Colonic mucosa (tissue), 4 donors: Measurements from ENCODE around the gene COASY. TPM values are rescaled to one million over a fixed set of nuclear protein-coding genes. Genes with fewer than 3 reads are reported as not detected.

Experiments
- DNase-seq: peaks from one replicate; pipeline ENCODE4 v3.0.0-alpha.2; 2020
- H3K27ac ChIP-seq: fragments of 200-600 bp; one replicate; pipeline ENCODE4 v1.8.0; 2021
- H3K27me3 ChIP-seq: fragments of 200-600 bp; one replicate; pipeline ENCODE4 v1.8.0; 2021
- H3K36me3 ChIP-seq: fragments of 200-600 bp; one replicate; pipeline ENCODE4 v1.8.0; 2021
- H3K4me1 ChIP-seq: fragments of 200-600 bp; one replicate; pipeline ENCODE4 v1.8.0; 2021; ENCODE audit warnings: mild to moderate bottlenecking
- H3K4me3 ChIP-seq: fragments of 200-600 bp; one replicate; pipeline ENCODE4 v1.8.0; 2021
- H3K9ac ChIP-seq, 2 donors: one replicate each; pipeline ENCODE4 v1.7.0; 2013; ENCODE audit warnings: control low read depth in 2 of 2, low read depth in 2 of 2, low read length in 2 of 2
- H3K9me3 ChIP-seq: fragments of 200-600 bp; one replicate; pipeline ENCODE4 v1.8.0; 2021
- intact Hi-C: fragments of 100-400 bp; cut with DNase I; formaldehyde crosslinking; loops from one replicate; pipeline ENCODE4 v1.14.1; 2022
- microRNA-seq: library from miRNA; unstranded; fragments of <30 nt; microRNA quantifications from one replicate; pipeline ENCODE4, GENCODE V29; 2019
- total RNA-seq, 2 donors: library from RNA; stranded (reverse); fragmentation: NEBNext Ultra II Directional in 1 of 2; extraction: Animal tissue kit (Norgen Biotek cat#: 25700) in 1 of 2; gene quantifications; one replicate each; pipeline ENCODE4 v1.2.1, GENCODE V29; 2021
- TF ChIP-seq, protein P1 (sequence below): fragments of 200-600 bp; IDR thresholded peaks from one replicate; pipeline ENCODE4 v1.8.0; 2022; ENCODE audit warnings: antibody characterized with exemption, mild to moderate bottlenecking
- donor health status: healthy.
- donor health status: DM: no; HTN: no; CAD: no.
- donor health status: DM: no; HTN: no; CAD: no.

The COASY gene
- total RNA-seq, 2 donors from 2014 or later: 94.2 to 176 TPM

DNA sequence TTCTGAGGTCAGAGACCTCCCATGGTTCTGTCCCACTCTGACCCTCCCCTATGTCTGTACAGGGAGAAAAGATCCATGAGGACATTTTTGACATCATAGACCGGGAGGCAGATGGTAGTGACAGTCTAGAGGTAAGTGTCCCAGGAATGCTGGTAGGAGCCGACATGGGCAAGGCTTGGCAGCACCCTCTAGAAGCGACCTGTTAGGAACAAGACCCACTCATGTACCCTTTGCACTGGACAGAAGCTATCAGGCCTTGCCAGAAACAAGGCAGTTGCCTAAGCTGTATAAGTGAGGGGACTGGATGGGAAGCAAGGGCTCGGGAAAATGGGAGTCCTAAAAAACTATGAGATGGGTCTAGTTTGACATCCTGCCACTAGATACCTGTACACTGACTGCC lies 50.1 kb downstream of the COASY start:
- no peak overlapping the region for H3K27ac ChIP-seq
- TF ChIP-seq, protein P1, sequence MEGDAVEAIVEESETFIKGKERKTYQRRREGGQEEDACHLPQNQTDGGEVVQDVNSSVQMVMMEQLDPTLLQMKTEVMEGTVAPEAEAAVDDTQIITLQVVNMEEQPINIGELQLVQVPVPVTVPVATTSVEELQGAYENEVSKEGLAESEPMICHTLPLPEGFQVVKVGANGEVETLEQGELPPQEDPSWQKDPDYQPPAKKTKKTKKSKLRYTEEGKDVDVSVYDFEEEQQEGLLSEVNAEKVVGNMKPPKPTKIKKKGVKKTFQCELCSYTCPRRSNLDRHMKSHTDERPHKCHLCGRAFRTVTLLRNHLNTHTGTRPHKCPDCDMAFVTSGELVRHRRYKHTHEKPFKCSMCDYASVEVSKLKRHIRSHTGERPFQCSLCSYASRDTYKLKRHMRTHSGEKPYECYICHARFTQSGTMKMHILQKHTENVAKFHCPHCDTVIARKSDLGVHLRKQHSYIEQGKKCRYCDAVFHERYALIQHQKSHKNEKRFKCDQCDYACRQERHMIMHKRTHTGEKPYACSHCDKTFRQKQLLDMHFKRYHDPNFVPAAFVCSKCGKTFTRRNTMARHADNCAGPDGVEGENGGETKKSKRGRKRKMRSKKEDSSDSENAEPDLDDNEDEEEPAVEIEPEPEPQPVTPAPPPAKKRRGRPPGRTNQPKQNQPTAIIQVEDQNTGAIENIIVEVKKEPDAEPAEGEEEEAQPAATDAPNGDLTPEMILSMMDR: no peak
- peaks cover 2% of the 10 kb centered on the region for H3K4me1 ChIP-seq
- H3K9ac ChIP-seq: no peak overlapping the region
- H3K27me3 ChIP-seq: no peaks in the 10 kb centered on the region
- no peak for DNase-seq
- peaks cover 5% of the 10 kb centered on the region for H3K36me3 ChIP-seq
- intact Hi-C loops: no loop called here
- H3K9me3 ChIP-seq: no peaks in the 10 kb centered on the region
- H3K4me3 ChIP-seq: no peak overlapping the region

DNA sequence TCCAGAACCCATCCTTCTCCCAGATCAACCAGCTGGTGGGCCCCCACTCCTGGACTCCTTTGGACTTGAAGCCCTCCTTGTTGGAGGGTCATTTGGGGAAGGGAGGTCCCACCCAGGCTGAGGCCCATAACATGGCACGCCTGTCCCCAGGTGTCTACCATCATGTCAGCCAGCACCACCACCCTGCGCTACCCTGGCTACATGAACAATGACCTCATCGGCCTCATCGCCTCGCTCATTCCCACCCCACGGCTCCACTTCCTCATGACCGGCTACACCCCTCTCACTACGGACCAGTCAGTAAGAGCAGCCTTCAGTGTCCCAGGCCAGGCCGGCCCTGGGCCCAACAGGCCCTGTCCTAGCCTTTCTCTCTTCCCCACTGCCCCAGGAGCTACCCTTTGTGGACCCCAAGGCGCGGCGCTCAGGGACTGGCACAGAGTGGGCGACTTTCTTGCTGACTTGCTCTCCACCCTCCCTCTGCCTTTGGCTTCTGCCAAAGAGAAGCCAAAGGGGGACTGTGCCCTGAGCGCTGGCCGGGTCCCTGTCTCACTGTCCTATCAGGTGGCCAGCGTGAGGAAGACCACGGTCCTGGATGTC lies 51.8 kb downstream of the COASY start:
- Histone ChIP-seq H3K9me3 (no peaks in the 10 kb centered on the region), H3K36me3 (peaks cover 5% of the 10 kb centered on the region), H3K4me1 (no peaks in the 10 kb centered on the region), H3K9ac (no peak overlapping the region), H3K27ac (no peak overlapping the region), H3K27me3 (no peaks in the 10 kb centered on the region), H3K4me3 (no peak overlapping the region)
- TF ChIP-seq, protein P1: no peak
- no peak for DNase-seq
- intact Hi-C loops: no loop called here

Small RNA genes lying within 50 kb of the gene (microRNA-seq; reads per million reads assigned to microRNA genes)
- gene MIR5010: 8.3 reads per million, percentile 12 among the genes with 10 or more reads in this experiment

Other genes starting within 250 kb of the COASY start
- 100 to 1,000 TPM; 137 to 216 TPM for gene STAT3, start 173.7 kb upstream of the COASY start, total RNA-seq
- 10 to 100 TPM; 25.2 to 74.6 TPM for gene CAVIN1, start 138.9 kb upstream of the COASY start, total RNA-seq
- gene ATP6V0A1, start 103.3 kb upstream of the COASY start, total RNA-seq: 10 to 100 TPM; 77.6 to 93.0 TPM
- 10 to 100 TPM; 27.8 to 38.6 TPM for gene NAGLU, start 25.9 kb upstream of the COASY start, total RNA-seq
- gene HSD17B1, start 9.2 kb upstream of the COASY start, total RNA-seq: 1 to 10 TPM in 1 of 2 donors, under 1 TPM in 1; 0.88 to 1.7 TPM
- 10 to 100 TPM; 79.6 to 83.0 TPM for gene MLX, start 5.0 kb downstream of the COASY start, total RNA-seq
- 10 to 100 TPM in 1 of 2 donors, 1 to 10 TPM in 1; 2.2 to 11.6 TPM for gene PSMC3IP, start 15.6 kb downstream of the COASY start, total RNA-seq
- 10 to 100 TPM; 49.2 to 60.3 TPM for gene RETREG3, start 47.2 kb downstream of the COASY start, total RNA-seq
- 10 to 100 TPM; 32.3 to 86.9 TPM for gene TUBG1, start 47.5 kb downstream of the COASY start, total RNA-seq
- 1 to 10 TPM; 5.6 to 7.7 TPM for gene TUBG2, start 97.1 kb downstream of the COASY start, total RNA-seq
- gene PLEKHH3, start 114.8 kb downstream of the COASY start, total RNA-seq: 10 to 100 TPM; 14.6 to 17.6 TPM
- under 1 TPM; 0.56 to 0.86 TPM for gene CCR10, start 119.7 kb downstream of the COASY start, total RNA-seq
- gene CNTNAP1, start 120.4 kb downstream of the COASY start, total RNA-seq: 1 to 10 TPM; 1.5 to 5.0 TPM
- gene EZH1, start 182.9 kb downstream of the COASY start, total RNA-seq: 10 to 100 TPM; 15.9 to 20.3 TPM
- gene RAMP2, start 199.1 kb downstream of the COASY start, total RNA-seq: 1 to 10 TPM; 3.5 to 8.4 TPM
- gene VPS25, start 211.3 kb downstream of the COASY start, total RNA-seq: 100 to 1,000 TPM in 1 of 2 donors, 10 to 100 TPM in 1; 86.9 to 105 TPM
- 10 to 100 TPM; 32.6 to 54.6 TPM for gene WNK4, start 218.5 kb downstream of the COASY start, total RNA-seq
- gene COA3, start 236.6 kb downstream of the COASY start, total RNA-seq: 100 to 1,000 TPM; 167 to 219 TPM
- gene CNTD1, start 236.7 kb downstream of the COASY start, total RNA-seq: under 1 TPM in 1 of 2 donors, not detected in 1; 0.61 TPM